Stomach smooth muscle (tissue), 2 donors: ENCODE measurements around the gene PLXNA2.

Source experiments
- H3K27ac ChIP-seq: one replicate; pipeline ENCODE4 v1.7.0; 2013; ENCODE audit warnings: mild to moderate bottlenecking, low read length, inconsistent platforms
- H3K27me3 ChIP-seq, 2 donors: one replicate each; pipeline ENCODE4 v1.7.0; 2013; ENCODE audit warnings: low read length in 2 of 2; ENCODE audit not compliant: insufficient read depth in 2 of 2, control insufficient read depth in 1 of 2
- H3K36me3 ChIP-seq, 2 donors: one replicate each; pipeline ENCODE4 v1.7.0; 2013; ENCODE audit warnings: low read length in 2 of 2; ENCODE audit not compliant: control insufficient read depth in 2 of 2, insufficient read depth in 2 of 2
- H3K4me1 ChIP-seq: one replicate; pipeline ENCODE4 v1.7.0; 2013; ENCODE audit warnings: low read length; ENCODE audit not compliant: control insufficient read depth, insufficient read depth
- H3K4me3 ChIP-seq, 2 donors: one replicate each; pipeline ENCODE4 v1.7.0; 2013; ENCODE audit warnings: low read length in 2 of 2
- H3K9ac ChIP-seq, 2 donors: one replicate each; pipeline ENCODE4 v1.7.0; 2013; ENCODE audit warnings: low read length in 2 of 2, mild to moderate bottlenecking in 1 of 2
- H3K9me3 ChIP-seq, 2 donors: one replicate each; pipeline ENCODE4 v1.7.0; 2013; ENCODE audit warnings: low read length in 2 of 2; ENCODE audit not compliant: control insufficient read depth in 2 of 2
- donor health status: healthy.
- donor health status: Pancreatic carcinoma.

The PLXNA2 gene

GRCh38 chr1:208179263-208179816, 64.8 kb downstream of the PLXNA2 start:
- Histone ChIP-seq H3K9ac (no peak overlapping the region), H3K4me1 (peaks cover 59% of the 10 kb centered on the region), H3K9me3 (no peaks in the 10 kb centered on the region), H3K27ac (peak overlapping the region; percentile 46), H3K4me3 (peak overlapping the region in 1 of 2 donors; percentile 8), H3K36me3 (no peaks in the 10 kb centered on the region), H3K27me3 (no peaks in the 10 kb centered on the region)

- Histone ChIP-seq H3K4me1 (peaks cover 52% of the 10 kb centered on the region), H3K9me3 (no peaks in the 10 kb centered on the region), H3K27ac (no peak overlapping the region), H3K4me3 (no peak overlapping the region), H3K9ac (no peak overlapping the region), H3K27me3 (no peaks in the 10 kb centered on the region), H3K36me3 (peaks cover 0 to 2% of the 10 kb centered on the region in 2 donors)
Observed at GRCh38 chr1:208178091-208178529, 66.1 kb downstream of the PLXNA2 start.

- peaks cover 0 to 2% of the 10 kb centered on the region in 2 donors for H3K36me3 ChIP-seq
- peaks cover 51% of the 10 kb centered on the region for H3K4me1 ChIP-seq
- no peaks in the 10 kb centered on the region for H3K27me3 ChIP-seq
- H3K4me3 ChIP-seq: no peak overlapping the region
- no peak overlapping the region for H3K27ac ChIP-seq
- no peaks in the 10 kb centered on the region for H3K9me3 ChIP-seq
- no peak overlapping the region for H3K9ac ChIP-seq
Observed at GRCh38 chr1:208177656-208178055, 66.5 kb downstream of the PLXNA2 start.

- H3K9ac ChIP-seq: no peak overlapping the region
- peaks cover 0 to 2% of the 10 kb centered on the region in 2 donors for H3K36me3 ChIP-seq
- H3K27ac ChIP-seq: no peak overlapping the region
- H3K4me1 ChIP-seq: peaks cover 55% of the 10 kb centered on the region
- H3K9me3 ChIP-seq: no peaks in the 10 kb centered on the region
- no peaks in the 10 kb centered on the region for H3K27me3 ChIP-seq
- H3K4me3 ChIP-seq: no peak overlapping the region
Observed at GRCh38 chr1:208176649-208177048, 67.5 kb downstream of the PLXNA2 start.

- Histone ChIP-seq H3K4me3 (no peak overlapping the region), H3K9me3 (no peaks in the 10 kb centered on the region), H3K27me3 (no peaks in the 10 kb centered on the region), H3K27ac (no peak overlapping the region), H3K9ac (no peak overlapping the region), H3K4me1 (peaks cover 51% of the 10 kb centered on the region), H3K36me3 (peaks cover 0 to 2% of the 10 kb centered on the region in 2 donors)
Observed at GRCh38 chr1:208175508-208175895, 68.7 kb downstream of the PLXNA2 start.

GRCh38 chr1:208174731-208175507, 69.3 kb downstream of the PLXNA2 start:
- Histone ChIP-seq H3K27me3 (no peaks in the 10 kb centered on the region), H3K36me3 (peaks cover 0 to 2% of the 10 kb centered on the region in 2 donors), H3K9me3 (no peaks in the 10 kb centered on the region), H3K27ac (peak overlapping the region; percentile 31), H3K4me1 (peaks cover 51% of the 10 kb centered on the region), H3K4me3 (no peak overlapping the region), H3K9ac (no peak overlapping the region)

- no peaks in the 10 kb centered on the region for H3K27me3 ChIP-seq
- H3K27ac ChIP-seq: peak overlapping the region; percentile 31
- H3K36me3 ChIP-seq: peaks cover 0 to 2% of the 10 kb centered on the region in 2 donors
- H3K9me3 ChIP-seq: no peaks in the 10 kb centered on the region
- peaks cover 46% of the 10 kb centered on the region for H3K4me1 ChIP-seq
- H3K4me3 ChIP-seq: no peak overlapping the region
- H3K9ac ChIP-seq: no peak overlapping the region
Observed at GRCh38 chr1:208174200-208174599, 70.0 kb downstream of the PLXNA2 start.

- H3K9ac ChIP-seq: no peak overlapping the region
- peaks cover 0 to 2% of the 10 kb centered on the region in 2 donors for H3K36me3 ChIP-seq
- no peaks in the 10 kb centered on the region for H3K27me3 ChIP-seq
- peaks cover 41% of the 10 kb centered on the region for H3K4me1 ChIP-seq
- H3K4me3 ChIP-seq: no peak overlapping the region
- H3K9me3 ChIP-seq: no peaks in the 10 kb centered on the region
- H3K27ac ChIP-seq: peak overlapping the region; percentile 31
Observed at GRCh38 chr1:208173749-208174148, 70.4 kb downstream of the PLXNA2 start.

GRCh38 chr1:208172423-208173145, 71.6 kb downstream of the PLXNA2 start:
- H3K4me3 ChIP-seq: peak overlapping the region in 1 of 2 donors; percentile 15
- H3K9me3 ChIP-seq: no peaks in the 10 kb centered on the region
- H3K27me3 ChIP-seq: no peaks in the 10 kb centered on the region
- H3K36me3 ChIP-seq: peaks cover 0 to 2% of the 10 kb centered on the region in 2 donors
- H3K9ac ChIP-seq: no peak overlapping the region
- peak overlapping the region; percentile 58 for H3K27ac ChIP-seq
- peaks cover 33% of the 10 kb centered on the region for H3K4me1 ChIP-seq

GRCh38 chr1:208171616-208172422, 72.4 kb downstream of the PLXNA2 start:
- no peaks in the 10 kb centered on the region for H3K27me3 ChIP-seq
- peaks cover 36% of the 10 kb centered on the region for H3K4me1 ChIP-seq
- H3K9me3 ChIP-seq: no peaks in the 10 kb centered on the region
- peak overlapping the region in 1 of 2 donors; percentile 15 for H3K4me3 ChIP-seq
- H3K27ac ChIP-seq: peak overlapping the region; percentile 58
- H3K9ac ChIP-seq: no peak overlapping the region
- H3K36me3 ChIP-seq: peaks cover 0 to 2% of the 10 kb centered on the region in 2 donors
